ENCODE results near the gene NPR3. TPM values are rescaled to one million over a fixed set of nuclear protein-coding genes. Genes with fewer than 3 reads are reported as not detected.

Gene NPR3, protein sequence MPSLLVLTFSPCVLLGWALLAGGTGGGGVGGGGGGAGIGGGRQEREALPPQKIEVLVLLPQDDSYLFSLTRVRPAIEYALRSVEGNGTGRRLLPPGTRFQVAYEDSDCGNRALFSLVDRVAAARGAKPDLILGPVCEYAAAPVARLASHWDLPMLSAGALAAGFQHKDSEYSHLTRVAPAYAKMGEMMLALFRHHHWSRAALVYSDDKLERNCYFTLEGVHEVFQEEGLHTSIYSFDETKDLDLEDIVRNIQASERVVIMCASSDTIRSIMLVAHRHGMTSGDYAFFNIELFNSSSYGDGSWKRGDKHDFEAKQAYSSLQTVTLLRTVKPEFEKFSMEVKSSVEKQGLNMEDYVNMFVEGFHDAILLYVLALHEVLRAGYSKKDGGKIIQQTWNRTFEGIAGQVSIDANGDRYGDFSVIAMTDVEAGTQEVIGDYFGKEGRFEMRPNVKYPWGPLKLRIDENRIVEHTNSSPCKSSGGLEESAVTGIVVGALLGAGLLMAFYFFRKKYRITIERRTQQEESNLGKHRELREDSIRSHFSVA
- total RNA-seq: 10 to 100 TPM in 1 of 7 donors, 1 to 10 TPM in 6; 1.8 to 15.0 (median 5.8) TPM
- polyA plus RNA-seq: 10 to 100 TPM in 1 of 2 donors, 1 to 10 TPM in 1; 4.8 to 42.1 TPM
- long read RNA-seq, donor 1, full-length matches to known transcripts: 5 of 10 reads
- long read RNA-seq, donor 1, partial matches to known transcripts: 0 of 10 reads
- long read RNA-seq, donor 1, other reads (novel, unspliced or antisense): 5 of 10 reads
- long read RNA-seq, donor 2: 0 reads
- long read RNA-seq, donor 3, full-length matches to known transcripts: 4 of 7 reads
- long read RNA-seq, donor 3, partial matches to known transcripts: 1 of 7 reads
- long read RNA-seq, donor 3, other reads (novel, unspliced or antisense): 2 of 7 reads

DNA sequence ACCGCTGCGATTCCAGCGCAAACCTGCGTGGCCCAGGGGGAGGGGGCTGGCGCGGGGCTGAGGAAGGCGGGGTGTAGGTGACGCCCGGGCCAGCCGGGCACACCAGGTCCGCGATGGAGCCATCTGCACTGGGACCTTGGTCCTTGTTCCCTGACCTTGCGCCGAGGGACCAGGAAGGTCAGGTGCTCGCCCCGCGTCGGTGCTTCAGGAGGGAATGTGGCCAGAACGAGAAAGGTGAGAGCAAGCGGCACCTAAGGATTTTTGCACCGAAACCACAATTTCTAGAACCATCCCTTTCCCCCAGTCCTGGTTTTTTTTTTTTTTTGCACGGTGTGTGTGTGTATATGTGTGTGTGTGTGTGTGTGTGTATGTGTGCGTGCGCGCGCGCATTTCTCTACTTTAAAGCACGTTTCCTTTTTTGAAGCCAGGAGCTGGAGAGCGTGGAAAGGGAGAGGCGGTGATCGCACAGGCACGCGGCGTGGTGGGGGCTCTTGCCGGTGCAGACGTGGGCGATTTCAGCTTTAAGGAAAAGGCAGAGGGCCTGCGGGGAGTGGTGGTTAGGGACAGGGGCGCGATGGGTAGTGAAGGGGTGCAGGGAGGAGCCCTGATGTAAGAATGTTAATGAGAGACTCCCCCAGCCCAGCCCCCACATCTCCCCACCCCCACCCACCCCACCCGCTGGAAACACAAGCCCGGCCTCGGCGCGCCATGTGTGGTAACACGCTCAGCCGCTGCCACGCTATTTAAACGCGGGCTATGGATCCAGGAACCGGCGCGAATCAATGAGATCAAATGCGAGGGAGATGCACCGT, at the start of gene NPR3:
NPR3 (plus strand) TSS at position 772 of the 812 bp plus-strand sequence. CDS start 456 bp downstream, outside the sequence.
- no peaks in the 10 kb centered on the region for H3K36me3 ChIP-seq
- H3K4me1 ChIP-seq (ENCODE audit: insufficient read depth): peaks cover 8% of the 10 kb centered on the region
- no peak for TF ChIP-seq EP300 (IDR thresholded peaks at IDR 0.05)
- TF ChIP-seq POLR2A (IDR thresholded peaks at IDR 0.05): no peak
- TF ChIP-seq, protein P1, sequence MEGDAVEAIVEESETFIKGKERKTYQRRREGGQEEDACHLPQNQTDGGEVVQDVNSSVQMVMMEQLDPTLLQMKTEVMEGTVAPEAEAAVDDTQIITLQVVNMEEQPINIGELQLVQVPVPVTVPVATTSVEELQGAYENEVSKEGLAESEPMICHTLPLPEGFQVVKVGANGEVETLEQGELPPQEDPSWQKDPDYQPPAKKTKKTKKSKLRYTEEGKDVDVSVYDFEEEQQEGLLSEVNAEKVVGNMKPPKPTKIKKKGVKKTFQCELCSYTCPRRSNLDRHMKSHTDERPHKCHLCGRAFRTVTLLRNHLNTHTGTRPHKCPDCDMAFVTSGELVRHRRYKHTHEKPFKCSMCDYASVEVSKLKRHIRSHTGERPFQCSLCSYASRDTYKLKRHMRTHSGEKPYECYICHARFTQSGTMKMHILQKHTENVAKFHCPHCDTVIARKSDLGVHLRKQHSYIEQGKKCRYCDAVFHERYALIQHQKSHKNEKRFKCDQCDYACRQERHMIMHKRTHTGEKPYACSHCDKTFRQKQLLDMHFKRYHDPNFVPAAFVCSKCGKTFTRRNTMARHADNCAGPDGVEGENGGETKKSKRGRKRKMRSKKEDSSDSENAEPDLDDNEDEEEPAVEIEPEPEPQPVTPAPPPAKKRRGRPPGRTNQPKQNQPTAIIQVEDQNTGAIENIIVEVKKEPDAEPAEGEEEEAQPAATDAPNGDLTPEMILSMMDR (IDR thresholded peaks at IDR 0.05): no peak
- DNase-seq: peak in 2 of 5 donors; percentile 30 to 50
- H3K4me3 ChIP-seq: peak within 1 kb of the TSS; percentile 32
- H3K27ac ChIP-seq: peak within 1 kb of the TSS in 1 of 2 donors; percentile 4
- 0 to 1% (median 0%) methylated on average over 52 to 55 of the region's 55 CpGs for WGBS, 3 donors
- intact Hi-C loops (cut with DNase I): loop anchor here in 1 of 4 donors (5.0 kb wide), 1 partner anchor 132 kb away; no protein-coding TSS in a partner anchor
- no peaks in the 10 kb centered on the region for H3K9me3 ChIP-seq
- H3K27me3 ChIP-seq: no peaks in the 10 kb centered on the region

DNA sequence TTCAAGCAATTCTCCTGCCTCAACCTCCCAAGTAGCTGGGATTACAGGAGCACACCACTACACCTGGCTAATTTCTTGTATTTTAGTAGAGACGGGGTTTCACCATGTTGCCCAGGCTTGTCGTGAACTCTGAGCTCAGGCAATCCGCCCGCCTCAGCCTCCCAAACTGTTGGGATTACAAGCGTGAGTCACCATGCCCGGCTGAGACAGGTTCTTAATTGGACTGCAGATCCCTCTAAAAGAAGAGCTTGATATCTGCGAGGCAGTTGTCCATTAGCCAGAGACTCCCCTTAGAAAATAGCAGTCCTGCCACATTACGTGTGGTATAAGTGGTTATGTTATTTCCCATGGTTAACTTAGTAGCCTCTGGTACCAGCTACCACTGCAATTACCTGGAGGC, 46.6 kb upstream of the NPR3 start:
- intact Hi-C loops (cut with DNase I): no loop called here
- Histone ChIP-seq H3K4me3 (no peak overlapping the region), H3K27me3 (no peaks in the 10 kb centered on the region), H3K9me3 (no peaks in the 10 kb centered on the region), H3K36me3 (no peaks in the 10 kb centered on the region), H3K4me1 (ENCODE audit: insufficient read depth) (no peaks in the 10 kb centered on the region), H3K27ac (no peak overlapping the region)
- DNase-seq: no peak
- TF ChIP-seq EP300 (IDR thresholded peaks at IDR 0.05): no peak
- TF ChIP-seq, protein P1 (IDR thresholded peaks at IDR 0.05): no peak
- no peak for TF ChIP-seq POLR2A (IDR thresholded peaks at IDR 0.05)
- 88 to 94% (median 92%) methylated on average over 8 of the region's 8 CpGs for WGBS, 3 donors

DNA sequence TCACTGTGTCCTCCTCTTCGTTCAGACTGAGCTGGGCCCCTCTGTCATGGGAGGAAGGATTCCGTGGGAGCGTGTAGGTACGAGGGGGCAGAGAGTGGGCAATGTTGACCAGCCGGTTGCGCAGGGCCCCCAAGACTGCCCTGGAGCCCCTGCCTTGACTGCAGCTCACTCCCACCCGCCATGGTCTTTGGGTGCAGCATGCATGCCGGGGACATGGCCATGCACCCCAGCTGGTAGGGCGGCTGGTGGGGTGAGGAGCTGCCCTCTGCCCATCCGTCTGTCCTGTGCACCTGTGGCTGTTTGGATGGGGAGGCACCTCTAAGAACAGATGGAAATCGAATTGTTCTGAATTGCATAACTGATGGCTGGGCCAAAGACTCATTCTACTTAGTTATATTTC, 42.6 kb upstream of the NPR3 start:
- Histone ChIP-seq H3K36me3 (no peaks in the 10 kb centered on the region), H3K4me1 (ENCODE audit: insufficient read depth) (no peaks in the 10 kb centered on the region), H3K27ac (no peak overlapping the region), H3K27me3 (no peaks in the 10 kb centered on the region), H3K9me3 (no peaks in the 10 kb centered on the region), H3K4me3 (no peak overlapping the region)
- intact Hi-C loops (cut with DNase I): no loop called here
- WGBS, 3 donors: 73 to 74% (median 74%) methylated on average over 11 of the region's 11 CpGs
- TF ChIP-seq EP300 (IDR thresholded peaks at IDR 0.05) (no peak), POLR2A (IDR thresholded peaks at IDR 0.05) (no peak)
- TF ChIP-seq, protein P1 (IDR thresholded peaks at IDR 0.05): no peak
- DNase-seq: no peak

DNA sequence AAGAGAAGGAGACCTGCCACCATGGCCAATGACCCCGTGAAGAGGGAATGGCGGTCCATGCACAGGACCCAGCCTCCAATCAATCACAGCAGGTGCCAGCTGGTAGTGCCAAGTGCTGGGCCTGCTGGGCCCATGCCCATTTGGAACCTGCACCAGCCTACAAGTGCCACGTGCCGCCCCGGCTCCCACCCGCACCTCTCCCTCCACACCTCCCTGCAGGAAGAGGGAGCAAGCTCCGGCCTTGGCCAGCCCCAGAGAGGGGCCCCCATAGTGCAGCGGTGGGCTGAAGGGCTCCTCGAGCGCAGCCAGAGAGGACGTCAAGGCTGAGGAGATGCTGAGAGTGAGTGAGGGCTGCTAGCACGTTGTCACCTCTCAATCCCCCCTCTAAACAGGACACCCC, 37.8 kb upstream of the NPR3 start:
- DNase-seq: no peak
- Histone ChIP-seq H3K36me3 (no peaks in the 10 kb centered on the region), H3K27ac (no peak overlapping the region), H3K4me3 (no peak overlapping the region), H3K9me3 (no peaks in the 10 kb centered on the region), H3K27me3 (no peaks in the 10 kb centered on the region), H3K4me1 (ENCODE audit: insufficient read depth) (no peaks in the 10 kb centered on the region)
- intact Hi-C loops (cut with DNase I): no loop called here
- 84 to 95% (median 90%) methylated on average over 12 of the region's 12 CpGs for WGBS, 3 donors
- TF ChIP-seq EP300 (IDR thresholded peaks at IDR 0.05): no peak
- TF ChIP-seq, protein P1 (IDR thresholded peaks at IDR 0.05): no peak
- TF ChIP-seq POLR2A (IDR thresholded peaks at IDR 0.05): no peak

Measured in ovary (tissue), 10 donors.